OCI-LY3 (cell line): Measurements from ENCODE around the gene CYP1A2.
A peak's percentile ranks its signal among the peaks of the same experiment; 100 is the strongest.

ENCODE experiments used
- H2AFZ ChIP-seq: fragments of 200-600, 300-600 bp; shearing (Covaris generic); 2 replicates; pipeline ENCODE4 v1.6.0; 2014; ENCODE audit warnings: antibody characterized with exemption, low read depth, low read length
- H3K27ac ChIP-seq: fragments of 200-600, 300-600 bp; sonication (generic); 2 replicates; pipeline ENCODE4 v1.5.1; 2014; ENCODE audit warnings: mild to moderate bottlenecking, low read length, moderate library complexity, mixed read lengths
- H3K27me3 ChIP-seq: fragments of 200-600, 300-600 bp; sonication (generic); 2 replicates; pipeline ENCODE4 v1.6.1; 2014; ENCODE audit warnings: low read depth, low read length, mixed read lengths
- H3K36me3 ChIP-seq: fragments of 200-600, 300-600 bp; sonication (generic); replicated peaks from 2 replicates; pipeline ENCODE3; 2014; ENCODE audit warnings: low read depth, low read length, mixed read lengths
- H3K4me1 ChIP-seq: fragments of 300-600, 200-600 bp; sonication (generic); 2 replicates; pipeline ENCODE4 v1.6.1; 2014; ENCODE audit warnings: low read length, mixed read lengths
- H3K4me2 ChIP-seq: fragments of 200-600, 300-600 bp; sonication (generic); 2 replicates; pipeline ENCODE4 v1.6.1; 2014; ENCODE audit warnings: low read length, mixed read lengths
- H3K4me3 ChIP-seq: fragments of 300-600, 200-600 bp; sonication (generic); 2 replicates; pipeline ENCODE4 v1.5.1; 2014; ENCODE audit warnings: antibody characterized with exemption, mild to moderate bottlenecking, low read length, moderate library complexity
- H3K79me2 ChIP-seq: fragments of 300-600, 200-600 bp; shearing (Covaris generic); 2 replicates; pipeline ENCODE4 v1.6.1; 2014; ENCODE audit warnings: mild to moderate bottlenecking, low read length, mixed read lengths
- H3K9ac ChIP-seq: fragments of 300-600, 200-600 bp; shearing (Covaris generic); 2 replicates; pipeline ENCODE4 v1.6.0; 2014; ENCODE audit warnings: mild to moderate bottlenecking, low read length, moderate library complexity
- H3K9me3 ChIP-seq: fragments of 200-600, 300-600 bp; shearing (Covaris generic); 2 replicates; pipeline ENCODE4 v1.6.1; 2014; ENCODE audit warnings: low read length, mixed read lengths; ENCODE audit not compliant: insufficient read depth
- H4K20me1 ChIP-seq: fragments of 200-600, 300-600 bp; sonication (generic); 2 replicates; pipeline ENCODE4 v1.6.1; 2016; ENCODE audit warnings: low read length, mixed read lengths; ENCODE audit not compliant: insufficient read depth
- CTCF ChIP-seq: fragments of 200-600, 300-600 bp; sonication (generic); IDR thresholded peaks from 2 replicates; pipeline ENCODE4 v1.5.1; 2014; ENCODE audit warnings: antibody characterized with exemption, low read length, low read depth
- EZH2phosphoT487 ChIP-seq: fragments of 200-600 bp; shearing (Covaris generic); IDR thresholded peaks from 2 replicates; pipeline ENCODE4 v1.6.1; 2018; ENCODE audit warnings: antibody characterized with exemption, mixed run types, low read depth

Gene CYP1A2

GRCh38 chr15:74752011-74752410 is 3.4 kb downstream of the CYP1A2 start:
- peak overlapping the region; percentile 50; the same call in 1 of the 2 replicates for H2AFZ ChIP-seq
- H3K4me3 ChIP-seq = peak overlapping the region; percentile 16; the same call in 1 of the 2 replicates
- H3K9me3 ChIP-seq = no peaks in the 10 kb centered on the region
- no peak for TF ChIP-seq EZH2phosphoT487
- TF ChIP-seq CTCF = no peak
- H3K4me1 ChIP-seq = peaks cover 22% of the 10 kb centered on the region
- H3K27me3 ChIP-seq = no peaks in the 10 kb centered on the region
- H3K4me2 ChIP-seq = peak overlapping the region; percentile 50
- no peaks in the 10 kb centered on the region for H3K79me2 ChIP-seq
- H4K20me1 ChIP-seq = no peaks in the 10 kb centered on the region
- H3K36me3 ChIP-seq = no peaks in the 10 kb centered on the region
- H3K9ac ChIP-seq = peak overlapping the region; percentile 21; the same call in 1 of the 2 replicates
- H3K27ac ChIP-seq = no peak overlapping the region; the same call in 1 of the 2 replicates

GRCh38 chr15:74752531-74752930 is 3.9 kb downstream of the CYP1A2 start:
- TF ChIP-seq CTCF = no peak
- no peak for TF ChIP-seq EZH2phosphoT487
- H3K27ac ChIP-seq = no peak overlapping the region; the same call in 1 of the 2 replicates
- H3K4me2 ChIP-seq = peak overlapping the region; percentile 50

GRCh38 chr15:74754593-74755215 is 6.1 kb downstream of the CYP1A2 start:
- H3K4me2 ChIP-seq = no peak overlapping the region
- H3K36me3 ChIP-seq = no peaks in the 10 kb centered on the region
- H3K4me3 ChIP-seq = no peak overlapping the region
- no peak overlapping the region for H2AFZ ChIP-seq
- no peak overlapping the region for H3K9ac ChIP-seq
- no peaks in the 10 kb centered on the region for H3K79me2 ChIP-seq
- no peaks in the 10 kb centered on the region for H4K20me1 ChIP-seq
- H3K27ac ChIP-seq = no peak overlapping the region
- TF ChIP-seq EZH2phosphoT487 = no peak
- no peak for TF ChIP-seq CTCF
- no peaks in the 10 kb centered on the region for H3K27me3 ChIP-seq
- H3K4me1 ChIP-seq = peaks cover 22% of the 10 kb centered on the region
- no peaks in the 10 kb centered on the region for H3K9me3 ChIP-seq

More at GRCh38 chr15:74752531-74752930, 3.9 kb downstream of the CYP1A2 start:
- H2AFZ ChIP-seq = peak overlapping the region; percentile 50
- peaks cover 22% of the 10 kb centered on the region for H3K4me1 ChIP-seq
- peak overlapping the region; percentile 16; the same call in 1 of the 2 replicates for H3K4me3 ChIP-seq
- no peaks in the 10 kb centered on the region for H3K27me3 ChIP-seq
- H3K9me3 ChIP-seq = no peaks in the 10 kb centered on the region
- no peaks in the 10 kb centered on the region for H4K20me1 ChIP-seq
- H3K79me2 ChIP-seq = no peaks in the 10 kb centered on the region
- H3K9ac ChIP-seq = peak overlapping the region; percentile 21; the same call in 1 of the 2 replicates
- H3K36me3 ChIP-seq = no peaks in the 10 kb centered on the region

- no peaks in the 10 kb centered on the region for H3K27me3 ChIP-seq
- no peak overlapping the region for H2AFZ ChIP-seq
- H4K20me1 ChIP-seq = no peaks in the 10 kb centered on the region
- H3K9me3 ChIP-seq = no peaks in the 10 kb centered on the region
- H3K27ac ChIP-seq = no peak overlapping the region
- H3K9ac ChIP-seq = no peak overlapping the region
- H3K4me2 ChIP-seq = no peak overlapping the region
- TF ChIP-seq EZH2phosphoT487 (no peak), CTCF (no peak)
- H3K4me1 ChIP-seq = peaks cover 2% of the 10 kb centered on the region; the same call in 1 of the 2 replicates
- H3K36me3 ChIP-seq = no peaks in the 10 kb centered on the region
- no peak overlapping the region for H3K4me3 ChIP-seq
- no peaks in the 10 kb centered on the region for H3K79me2 ChIP-seq
These were observed 10.1 kb downstream of the CYP1A2 start for GRCh38 chr15:74758736-74759135.
